GM12892 (cell line): ENCODE results near the gene ANKS1B.

Source experiments
- POLR2A ChIP-seq: IDR thresholded peaks from 2 replicates; pipeline ENCODE4 v1.6.1; 2011; ENCODE audit warnings: low read depth, low read length, control low read depth
- TAF1 ChIP-seq: IDR thresholded peaks from 2 replicates; pipeline ENCODE4 v1.6.1; 2011; ENCODE audit warnings: low read depth, mild to moderate bottlenecking, control low read depth, low read length, borderline replicate concordance

- TF ChIP-seq TAF1 (no peak), POLR2A (no peak)
These were observed 530.1 kb downstream of the ANKS1B start for GRCh38 chr12:99454539-99455172.
